HG02763 (cell line): ENCODE measurements around the gene KIF21A.
A peak's percentile ranks its signal among the peaks of the same experiment; 100 is the strongest.
"Not testable (repeated sequence)": the region's sequence is repeated elsewhere in the genome, so short reads cannot be mapped to it uniquely, and the experiment has no call there.

Experiments used
- ATAC-seq: cut with Tn5 transposase; IDR thresholded peaks from one replicate; pipeline ENCODE4 v1.9.1; 2021; ENCODE audit warnings: mild to moderate bottlenecking, moderate library complexity; ENCODE audit not compliant: unreplicated experiment

KIF21A gene, protein sequence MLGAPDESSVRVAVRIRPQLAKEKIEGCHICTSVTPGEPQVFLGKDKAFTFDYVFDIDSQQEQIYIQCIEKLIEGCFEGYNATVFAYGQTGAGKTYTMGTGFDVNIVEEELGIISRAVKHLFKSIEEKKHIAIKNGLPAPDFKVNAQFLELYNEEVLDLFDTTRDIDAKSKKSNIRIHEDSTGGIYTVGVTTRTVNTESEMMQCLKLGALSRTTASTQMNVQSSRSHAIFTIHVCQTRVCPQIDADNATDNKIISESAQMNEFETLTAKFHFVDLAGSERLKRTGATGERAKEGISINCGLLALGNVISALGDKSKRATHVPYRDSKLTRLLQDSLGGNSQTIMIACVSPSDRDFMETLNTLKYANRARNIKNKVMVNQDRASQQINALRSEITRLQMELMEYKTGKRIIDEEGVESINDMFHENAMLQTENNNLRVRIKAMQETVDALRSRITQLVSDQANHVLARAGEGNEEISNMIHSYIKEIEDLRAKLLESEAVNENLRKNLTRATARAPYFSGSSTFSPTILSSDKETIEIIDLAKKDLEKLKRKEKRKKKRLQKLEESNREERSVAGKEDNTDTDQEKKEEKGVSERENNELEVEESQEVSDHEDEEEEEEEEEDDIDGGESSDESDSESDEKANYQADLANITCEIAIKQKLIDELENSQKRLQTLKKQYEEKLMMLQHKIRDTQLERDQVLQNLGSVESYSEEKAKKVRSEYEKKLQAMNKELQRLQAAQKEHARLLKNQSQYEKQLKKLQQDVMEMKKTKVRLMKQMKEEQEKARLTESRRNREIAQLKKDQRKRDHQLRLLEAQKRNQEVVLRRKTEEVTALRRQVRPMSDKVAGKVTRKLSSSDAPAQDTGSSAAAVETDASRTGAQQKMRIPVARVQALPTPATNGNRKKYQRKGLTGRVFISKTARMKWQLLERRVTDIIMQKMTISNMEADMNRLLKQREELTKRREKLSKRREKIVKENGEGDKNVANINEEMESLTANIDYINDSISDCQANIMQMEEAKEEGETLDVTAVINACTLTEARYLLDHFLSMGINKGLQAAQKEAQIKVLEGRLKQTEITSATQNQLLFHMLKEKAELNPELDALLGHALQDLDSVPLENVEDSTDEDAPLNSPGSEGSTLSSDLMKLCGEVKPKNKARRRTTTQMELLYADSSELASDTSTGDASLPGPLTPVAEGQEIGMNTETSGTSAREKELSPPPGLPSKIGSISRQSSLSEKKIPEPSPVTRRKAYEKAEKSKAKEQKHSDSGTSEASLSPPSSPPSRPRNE (N-terminal part only)

DNA sequence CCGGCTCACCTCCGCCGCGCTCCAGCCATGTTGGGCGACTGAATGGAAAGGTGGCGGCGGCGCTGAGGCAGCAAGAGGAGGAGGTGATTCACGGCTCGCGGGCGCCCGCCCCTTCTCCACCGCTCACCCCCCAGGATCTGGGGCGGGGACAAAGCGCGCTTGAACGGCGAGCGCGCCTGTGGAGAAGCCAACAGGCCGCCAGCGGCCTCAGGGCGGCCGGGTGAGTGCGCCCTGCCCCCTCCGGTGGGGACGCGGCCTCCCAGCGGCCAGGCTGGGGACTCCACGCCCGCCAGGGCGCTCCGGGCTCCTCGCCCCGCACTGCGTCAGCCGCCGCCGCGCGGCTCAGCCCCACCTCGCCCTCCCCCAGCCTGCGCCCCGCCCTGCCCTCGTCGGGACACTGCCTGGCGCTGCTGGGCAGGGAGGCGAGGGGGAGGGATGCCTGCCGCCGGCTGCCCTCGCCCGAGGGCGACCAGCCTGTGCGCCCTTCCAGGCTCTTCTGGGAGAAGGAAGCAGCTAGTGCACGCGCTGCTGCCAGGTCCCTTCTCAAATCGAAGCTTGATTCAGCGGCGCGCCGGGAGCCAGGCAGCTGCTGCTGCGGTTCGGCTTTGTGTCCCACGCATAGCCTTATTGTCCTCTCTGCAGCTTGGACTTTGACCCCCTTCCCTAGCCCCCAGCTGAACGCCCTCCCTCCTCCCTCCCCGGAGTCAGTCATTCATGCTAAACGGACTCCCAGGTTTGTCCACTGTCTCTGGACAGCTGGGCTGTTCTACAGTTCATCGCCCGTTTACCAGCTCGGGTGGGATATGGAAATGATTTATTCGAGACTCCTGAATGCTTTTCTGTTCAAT, at the start of gene KIF21A:
Gene KIF21A (minus strand): TSS at position 40 of the 848 bp plus-strand sequence. CDS start 150 bp downstream, outside the sequence.
- ATAC-seq: peak; percentile 93

DNA sequence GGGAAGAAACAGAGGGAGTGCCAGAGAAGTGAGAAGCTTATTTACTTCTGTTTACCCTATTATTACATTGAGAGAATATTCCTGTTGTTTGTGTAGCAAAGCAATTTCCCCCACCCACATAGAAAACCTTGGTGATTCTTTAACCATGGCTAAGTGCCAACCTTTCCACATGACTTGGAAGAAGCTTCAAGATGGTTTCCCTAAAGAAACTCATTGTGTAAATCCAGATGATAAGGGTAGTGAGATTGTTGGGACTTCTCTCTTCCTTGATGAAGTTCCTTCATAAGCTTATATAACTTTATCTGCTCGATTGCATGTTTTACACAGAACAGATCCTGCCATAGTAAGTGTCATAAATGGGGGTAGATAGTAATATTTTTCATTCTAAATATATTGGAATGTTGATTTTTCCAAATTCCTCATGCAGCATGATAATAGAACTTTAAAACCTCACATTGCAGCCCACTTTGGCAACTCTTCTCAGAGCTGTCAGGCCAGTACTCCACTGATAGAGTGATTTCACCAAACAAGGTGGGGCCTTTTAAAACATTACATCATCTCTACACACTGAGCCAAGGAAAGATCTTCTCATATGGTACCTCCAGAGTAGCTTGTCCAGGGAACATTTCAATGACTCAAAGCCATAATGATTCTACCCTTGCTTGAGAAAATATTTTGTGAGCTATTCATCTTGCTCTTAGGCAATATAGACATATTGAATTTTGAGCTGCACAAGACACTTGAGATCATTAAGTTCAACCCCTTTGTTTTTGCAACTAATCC, 47.8 kb upstream of the KIF21A start:
- no peak for ATAC-seq

DNA sequence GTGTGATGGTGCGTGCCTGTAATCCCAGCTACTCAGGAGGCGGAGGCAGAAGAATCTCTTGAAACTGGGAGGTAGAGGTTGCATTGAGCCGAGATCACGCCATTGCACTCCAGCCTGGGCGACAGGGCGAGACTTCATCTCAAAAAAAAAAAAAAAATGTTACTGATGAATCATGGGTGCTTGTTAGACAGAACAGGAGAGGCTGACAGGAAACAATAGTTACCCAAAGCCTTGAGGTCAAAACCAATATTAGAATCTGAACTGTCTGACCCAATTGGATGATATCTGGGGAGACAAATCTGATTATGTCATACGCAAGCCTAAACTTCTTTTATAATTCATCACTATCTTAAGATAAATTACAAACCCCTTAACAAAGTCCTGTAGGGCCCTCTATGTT, 40.7 kb upstream of the KIF21A start:
- no peak for ATAC-seq

DNA sequence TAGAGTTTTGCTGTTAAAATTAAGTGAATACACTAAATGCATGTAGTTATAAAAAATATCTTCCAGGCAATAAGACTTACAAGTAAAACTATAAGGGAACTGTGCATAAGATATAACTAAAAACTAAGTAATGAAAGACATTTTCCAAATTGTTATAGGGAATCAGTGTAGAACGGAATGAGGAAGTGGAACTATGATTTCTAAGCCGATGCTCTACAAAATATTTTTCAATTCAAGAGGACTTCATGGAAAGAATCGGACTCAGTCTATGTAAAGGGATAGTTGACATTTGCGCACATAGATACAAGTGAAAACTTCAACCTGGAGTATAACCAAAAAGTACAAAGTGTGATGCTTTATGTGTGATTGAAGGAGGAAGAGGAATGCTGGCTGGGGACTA, 40.1 kb upstream of the KIF21A start:
- ATAC-seq: no peak

DNA sequence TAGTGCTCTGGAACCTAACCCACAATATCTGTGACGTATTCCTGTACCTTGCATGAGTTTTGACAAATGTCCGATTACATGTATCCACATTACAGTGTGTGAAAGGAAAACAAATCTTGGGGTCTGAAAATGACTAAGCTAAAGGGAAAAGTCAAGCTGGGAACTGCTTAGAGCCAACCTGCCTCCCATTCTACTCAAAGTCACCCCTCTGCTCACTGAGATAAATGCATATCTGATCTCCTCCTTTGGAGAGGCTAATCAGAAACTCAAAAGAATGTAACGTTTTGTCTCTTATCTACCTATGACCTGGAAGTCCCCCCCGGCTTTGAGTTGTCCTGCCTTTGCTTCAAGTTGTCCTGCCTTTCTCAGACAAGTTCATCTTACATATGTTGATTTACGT, 34.0 kb upstream of the KIF21A start:
- no peak for ATAC-seq

DNA sequence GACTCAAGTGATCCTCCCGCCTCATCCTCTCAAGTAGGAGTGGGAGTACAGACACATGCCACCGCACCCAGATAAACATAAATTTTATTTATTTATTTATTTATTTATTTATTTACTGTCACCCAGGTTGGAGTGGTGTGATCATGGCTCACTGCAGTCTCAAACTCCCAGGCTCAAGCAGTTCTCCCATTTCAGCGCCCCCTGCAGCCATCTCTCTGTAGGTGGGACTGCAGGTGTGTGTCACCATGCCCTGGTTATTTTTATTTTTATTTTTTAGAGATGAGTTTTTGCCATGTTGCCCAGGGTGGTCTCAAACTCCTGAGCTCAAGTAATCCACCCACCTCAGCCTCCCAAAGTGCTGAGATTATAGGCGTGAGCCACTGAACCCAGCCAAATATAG, 33.2 kb upstream of the KIF21A start:
- ATAC-seq: no peak

DNA sequence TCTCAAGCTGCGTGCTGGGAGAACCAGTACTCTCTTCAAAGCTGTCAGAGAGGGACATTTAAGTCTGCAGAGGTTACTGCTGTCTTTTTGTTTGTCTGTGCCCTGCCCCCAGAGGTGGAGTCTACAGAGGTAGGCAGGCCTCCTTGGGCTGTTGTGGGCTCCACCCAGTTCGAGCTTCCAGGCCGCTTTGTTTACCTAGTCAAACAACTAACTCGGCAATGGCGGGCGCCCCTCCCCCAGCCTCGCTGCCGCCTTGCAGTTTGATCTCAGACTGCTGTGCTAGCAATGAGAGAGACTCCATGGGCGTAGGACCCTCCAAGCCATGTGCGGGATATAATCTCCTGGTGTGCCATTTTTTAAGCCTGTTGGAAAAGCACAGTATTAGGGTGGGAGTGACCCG, 32.2 kb upstream of the KIF21A start:
- not testable (repeated sequence) for ATAC-seq

DNA sequence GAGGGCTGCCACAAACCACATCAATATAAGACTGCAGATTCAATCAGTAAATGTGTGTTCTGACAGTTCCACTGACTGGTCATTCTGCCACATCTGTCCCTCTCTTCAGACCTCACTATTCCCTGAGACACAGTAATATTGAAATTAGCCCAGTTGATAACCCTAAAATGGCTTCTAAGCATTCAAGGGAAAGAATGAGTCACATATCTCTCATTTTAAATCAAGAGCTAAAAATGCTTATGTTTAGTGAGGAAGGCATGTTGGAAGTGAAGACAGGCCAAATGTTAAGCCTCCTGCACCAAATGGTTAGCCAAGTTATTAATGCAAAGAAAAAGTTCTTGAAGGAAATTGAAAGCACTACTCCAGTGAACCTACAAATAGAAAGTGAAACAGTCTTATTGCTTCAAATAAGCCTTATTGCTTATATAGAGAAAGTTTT, 24.5 kb upstream of the KIF21A start:
- ATAC-seq: peak; percentile 73

DNA sequence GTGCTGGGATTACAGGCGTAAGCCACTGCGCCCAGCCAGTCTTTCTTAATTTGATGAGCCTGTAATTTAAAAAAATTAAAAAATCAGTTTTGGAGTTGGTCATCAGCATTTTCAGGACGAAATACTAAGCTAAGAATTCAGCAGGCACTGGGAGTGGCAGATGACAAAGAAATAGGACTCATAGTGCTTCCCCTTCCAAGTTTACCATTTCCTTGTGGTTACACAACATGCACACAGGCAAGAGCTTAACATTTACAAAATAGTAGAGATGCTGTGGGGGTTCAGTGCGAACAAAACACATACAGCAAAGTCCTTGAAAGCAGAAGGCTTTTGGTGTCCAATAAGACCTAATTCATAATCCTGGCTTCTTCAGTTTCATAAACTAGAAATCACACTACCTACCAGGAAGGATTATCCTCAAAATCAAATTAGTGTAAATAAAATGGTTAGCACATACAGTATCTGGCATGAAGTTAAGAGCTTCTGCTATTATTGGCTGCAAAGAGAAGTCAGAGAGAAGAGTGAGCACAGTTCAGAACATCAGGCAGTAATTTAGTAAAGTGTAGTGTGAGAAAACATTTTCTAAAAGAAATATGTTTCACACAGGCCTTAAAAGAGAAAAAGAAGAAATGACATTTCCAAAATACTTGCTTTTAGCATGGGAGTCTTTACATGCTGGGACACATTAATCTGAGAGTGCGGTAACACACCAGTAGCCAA, 22.2 kb upstream of the KIF21A start:
- no peak for ATAC-seq

DNA sequence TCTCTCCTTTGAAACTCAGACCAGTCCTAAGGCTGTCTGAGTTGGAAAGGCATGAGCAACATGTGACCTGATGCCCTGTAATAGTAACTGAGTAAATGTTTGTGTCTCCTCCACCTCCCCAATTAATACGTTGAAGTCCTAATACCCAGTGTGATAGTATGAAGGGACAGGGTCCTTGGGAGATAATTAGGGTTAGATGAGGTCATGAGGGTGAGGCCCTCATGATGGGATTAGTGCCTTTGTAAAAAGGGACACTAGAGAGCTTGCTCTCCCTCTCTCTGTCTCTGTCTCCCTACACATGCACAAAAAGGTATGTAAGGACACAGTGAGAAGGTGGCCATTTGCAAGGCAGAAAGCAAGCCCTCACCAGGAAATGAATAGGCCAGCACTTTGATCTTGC, 18.1 kb upstream of the KIF21A start:
- ATAC-seq: no peak

DNA sequence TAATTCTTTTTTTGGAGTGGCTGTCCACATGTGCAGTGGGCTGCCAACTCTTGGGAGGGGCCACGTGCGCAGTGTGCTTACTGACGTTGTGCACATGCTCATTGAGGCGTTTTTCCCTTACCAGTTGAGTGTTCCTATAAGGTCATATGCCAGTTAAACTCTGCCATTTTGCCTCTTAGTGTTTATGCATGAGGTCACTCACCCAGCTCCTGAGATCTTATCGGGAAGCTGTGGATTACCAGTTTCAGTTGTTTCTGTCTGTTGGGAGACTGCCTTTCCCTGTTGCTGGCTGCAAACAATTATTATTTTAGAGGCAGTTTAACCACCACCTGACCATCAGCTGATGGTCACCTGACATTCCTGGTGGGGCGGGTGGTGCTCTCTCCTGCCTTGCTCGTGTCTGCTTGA, 16.1 kb upstream of the KIF21A start:
- ATAC-seq: no peak

DNA sequence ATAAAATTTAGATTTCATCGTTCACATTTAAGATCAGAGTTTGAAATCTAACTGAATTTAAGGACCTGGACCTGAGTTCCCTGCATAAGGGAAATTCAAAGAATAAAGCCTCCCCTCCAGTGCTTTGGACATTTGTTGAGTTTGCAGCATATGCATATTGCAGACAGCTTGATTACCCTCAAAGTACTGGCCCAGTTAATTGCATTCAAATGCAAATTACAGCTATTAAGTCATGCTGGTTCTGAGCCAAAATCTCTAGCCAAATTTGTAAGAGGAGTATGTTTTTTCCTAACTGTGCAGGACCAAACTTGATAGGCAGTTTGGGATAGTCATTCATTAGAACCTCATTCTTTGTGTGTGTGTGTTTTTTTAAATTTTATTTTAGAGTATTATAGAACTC, 9.1 kb upstream of the KIF21A start:
- ATAC-seq: no peak

DNA sequence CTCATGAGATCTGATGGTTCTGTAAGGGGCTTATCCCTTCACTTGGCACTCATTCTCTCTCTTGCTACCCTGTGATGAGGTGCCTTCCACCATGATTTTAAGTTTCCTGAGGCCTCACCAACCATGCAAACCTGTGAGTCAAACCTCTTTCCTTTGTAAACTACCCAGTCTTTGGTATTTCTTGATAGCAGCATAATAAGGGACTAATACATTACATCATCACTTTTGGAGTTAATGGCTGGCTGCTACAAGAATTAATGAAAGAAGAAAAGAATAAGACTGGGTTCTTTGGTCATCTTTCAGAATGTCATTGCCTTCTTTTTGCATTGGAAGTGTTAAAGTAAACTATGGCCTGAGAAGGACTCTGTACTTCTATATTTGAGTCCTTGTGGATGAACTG, 5.1 kb upstream of the KIF21A start:
- ATAC-seq: no peak

DNA sequence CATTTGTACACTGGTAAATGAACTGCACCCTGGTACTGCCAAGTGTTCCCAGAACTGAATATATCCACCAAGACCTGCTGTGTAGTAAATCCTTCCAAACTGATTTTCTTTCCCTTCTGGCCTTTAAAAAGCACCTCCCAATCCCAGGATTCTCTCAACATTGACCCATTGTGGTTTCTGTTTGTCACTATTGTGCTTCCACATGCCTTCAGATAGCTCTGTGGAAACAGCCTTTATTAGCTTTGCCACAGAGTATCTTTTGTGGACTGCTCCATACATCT, 949 bp upstream of the KIF21A start:
- no peak for ATAC-seq

DNA sequence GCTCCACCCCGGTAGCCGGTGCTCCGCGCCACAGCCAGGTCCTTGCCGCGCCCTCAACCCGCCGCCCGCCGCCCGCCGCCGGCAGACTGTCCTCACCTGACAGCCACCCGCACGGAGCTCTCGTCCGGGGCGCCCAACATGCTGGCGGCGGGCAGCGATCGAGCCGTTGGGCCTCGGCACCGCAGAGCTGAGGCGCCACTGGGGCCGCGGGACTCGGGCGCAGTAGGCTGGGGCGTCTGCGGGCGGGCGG, 164 bp downstream of the KIF21A start:
- ATAC-seq: peak; percentile 36

DNA sequence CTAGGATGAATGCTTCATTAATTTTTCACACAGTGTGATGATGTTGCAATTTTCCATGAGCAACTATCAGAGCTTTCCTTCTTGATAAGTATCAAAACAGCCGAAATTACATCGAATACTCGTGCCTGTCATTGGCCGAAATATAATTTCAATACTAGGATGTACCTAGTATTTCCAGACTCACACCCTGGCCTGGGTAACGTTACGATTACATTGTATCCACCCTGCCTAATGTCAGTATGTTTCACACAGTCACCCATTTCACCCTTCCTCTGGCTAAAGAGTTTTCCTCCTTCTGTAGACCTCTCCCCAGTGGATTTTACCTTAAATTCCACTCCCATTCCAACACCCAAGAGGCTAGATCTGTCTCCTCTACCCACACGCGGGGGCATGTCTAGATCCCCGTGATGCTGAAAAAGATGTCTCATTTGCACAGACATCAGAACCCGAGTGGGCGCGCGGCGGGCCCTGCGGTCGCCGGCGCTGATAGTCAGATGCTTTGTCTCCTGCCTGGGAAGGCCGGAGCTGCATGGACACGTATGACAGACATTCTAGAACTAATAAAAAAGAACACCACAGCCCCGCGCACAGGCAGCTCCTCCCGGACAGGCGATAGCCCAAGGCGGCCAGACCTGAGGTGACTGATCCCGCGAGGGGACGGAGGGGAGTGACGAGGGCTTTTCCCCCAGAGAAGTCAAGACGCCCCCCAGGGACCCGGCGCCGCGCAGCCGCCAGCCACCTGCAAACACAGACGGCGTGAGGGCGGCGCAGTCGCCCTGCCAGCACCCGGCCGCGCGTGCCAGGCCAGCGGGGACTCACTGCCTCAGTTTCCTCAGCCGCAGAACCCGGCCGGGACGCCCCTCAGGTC, 723 bp downstream of the KIF21A start:
- ATAC-seq: peak; percentile 9

DNA sequence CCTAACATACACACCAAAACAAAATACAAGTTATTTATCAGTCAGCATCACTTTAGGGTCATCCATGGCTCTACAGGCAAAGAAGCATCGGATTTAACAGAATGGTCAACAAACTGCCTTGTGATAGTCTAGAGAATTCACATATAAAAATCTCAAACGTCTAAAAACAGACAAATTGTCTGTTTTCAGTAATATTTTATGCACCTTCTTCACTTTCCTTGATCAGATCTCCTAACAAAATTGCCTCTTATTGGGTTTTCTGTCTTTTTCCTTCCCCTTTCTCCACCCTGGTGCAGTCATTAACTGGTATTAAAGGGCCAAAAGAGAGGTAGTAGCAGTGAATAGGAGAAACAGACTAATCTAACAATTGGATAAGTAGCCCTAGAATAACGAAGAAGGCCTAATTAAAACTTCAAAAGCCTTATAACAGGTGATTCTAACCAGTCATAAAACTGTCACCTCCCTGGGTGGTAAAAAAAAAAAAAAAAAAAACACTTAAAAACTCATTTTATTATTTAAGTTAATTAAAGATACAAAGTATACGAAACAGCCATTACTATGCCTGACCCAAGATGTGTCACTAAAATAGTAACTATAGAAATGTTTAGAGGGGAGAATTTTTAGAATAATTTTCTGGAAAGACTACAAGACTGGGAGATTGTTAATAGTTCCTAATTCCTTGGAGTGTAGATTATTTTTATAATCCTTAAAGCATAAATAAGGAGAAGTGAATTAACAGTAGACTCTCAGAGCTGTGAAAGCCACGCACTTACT, 1.5 kb downstream of the KIF21A start:
- ATAC-seq: no peak

DNA sequence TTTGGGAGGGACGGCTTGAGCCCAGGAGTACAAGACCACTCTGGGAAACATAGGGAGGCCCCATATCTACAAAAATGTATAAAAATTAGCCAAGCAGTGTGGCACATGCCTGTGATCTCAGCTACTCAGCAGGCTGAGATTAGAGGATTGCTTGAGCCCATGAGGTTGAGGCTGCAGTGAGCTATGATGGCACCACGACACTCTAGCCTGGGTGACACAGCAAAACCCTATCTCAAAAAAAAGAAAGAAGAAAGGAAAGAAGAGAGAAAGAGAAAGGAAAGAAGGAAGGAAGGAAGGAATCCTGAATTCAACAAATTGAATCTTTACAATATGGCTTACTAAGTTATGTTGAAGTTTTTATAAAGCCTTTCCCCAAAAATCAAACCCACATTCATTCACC, 2.1 kb downstream of the KIF21A start:
- no peak for ATAC-seq
